HTERT RPE-1 (cell line): Measurements from ENCODE around the gene MASP1.

Source experiments
- in situ Hi-C: fragments of 300-500 bp; cut with MboI; formaldehyde crosslinking; loops from 4 replicates; pipeline ENCODE4 v1.14.3; 2020; ENCODE audit warnings: low sequenced_read_pairs

Gene MASP1

DNA sequence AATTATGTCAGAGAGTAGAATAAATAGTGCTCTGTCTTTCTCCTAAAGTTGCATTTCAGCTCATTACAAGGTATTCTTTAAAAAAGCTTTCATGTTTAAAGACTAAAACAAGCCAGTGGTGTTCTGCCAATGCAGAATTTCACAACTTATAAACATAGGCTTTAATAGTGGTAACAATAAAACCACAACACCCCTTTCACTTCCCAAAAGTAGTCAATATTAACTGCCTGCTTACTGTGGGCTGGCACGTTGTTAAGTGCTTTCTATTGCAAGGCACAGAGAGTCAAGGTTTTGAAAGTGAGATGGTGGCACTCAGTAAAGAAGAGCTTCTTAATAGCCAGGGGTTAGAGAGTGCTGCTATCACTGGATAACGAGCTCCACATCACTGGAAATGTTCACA is 102.6 kb downstream of the MASP1 start:
- in situ Hi-C loops, result no loop called here

DNA sequence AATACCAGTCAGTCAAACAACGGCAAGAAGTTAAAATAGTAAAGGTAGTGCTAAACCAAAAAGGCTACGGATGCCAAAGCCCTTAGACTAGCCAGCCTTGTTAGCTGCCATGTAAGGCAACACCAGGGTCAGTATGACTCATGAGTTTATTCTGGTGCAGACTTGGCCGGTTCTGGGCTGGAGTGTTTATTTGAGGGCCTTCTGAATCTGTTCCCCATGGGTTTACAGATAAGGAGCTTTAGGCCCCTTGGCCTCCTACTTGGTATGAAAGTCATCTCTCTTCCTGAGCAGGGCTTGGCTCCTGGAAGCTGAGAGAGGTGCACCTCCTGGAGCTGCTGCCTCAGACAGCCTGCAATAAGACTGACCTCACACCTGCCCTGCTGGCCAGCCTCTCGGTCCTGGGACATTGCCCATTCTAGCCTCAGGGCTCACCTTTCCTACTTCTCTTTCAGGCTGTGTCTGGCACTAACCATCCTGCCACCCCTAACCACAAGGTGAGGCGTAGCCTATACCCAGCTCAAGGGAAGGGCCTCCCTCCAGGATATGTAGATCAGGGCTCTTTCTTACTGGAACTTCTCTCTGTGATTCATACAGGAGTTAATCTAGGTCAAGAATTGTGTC is 104.6 kb downstream of the MASP1 start:
- in situ Hi-C loops, result no loop called here

DNA sequence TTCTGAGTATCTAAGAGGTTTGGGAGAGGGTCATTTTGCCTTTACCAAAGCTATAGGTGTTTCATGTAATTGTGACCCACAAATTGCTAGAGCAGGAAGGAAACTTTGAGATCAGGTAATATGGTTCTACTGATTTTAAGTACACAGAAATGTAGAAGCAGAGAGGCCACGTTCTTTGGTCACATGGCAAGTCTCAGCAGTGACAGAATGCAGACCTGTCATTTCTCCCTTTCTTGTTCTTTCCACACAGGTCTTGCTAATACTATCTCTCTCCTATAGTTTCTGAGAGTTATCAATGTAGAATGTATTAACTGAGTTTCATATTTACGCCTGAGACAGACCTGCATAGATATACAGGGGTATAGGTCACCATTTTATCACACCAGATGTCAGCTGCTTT is 105.2 kb downstream of the MASP1 start:
- in situ Hi-C loops, result no loop called here

DNA sequence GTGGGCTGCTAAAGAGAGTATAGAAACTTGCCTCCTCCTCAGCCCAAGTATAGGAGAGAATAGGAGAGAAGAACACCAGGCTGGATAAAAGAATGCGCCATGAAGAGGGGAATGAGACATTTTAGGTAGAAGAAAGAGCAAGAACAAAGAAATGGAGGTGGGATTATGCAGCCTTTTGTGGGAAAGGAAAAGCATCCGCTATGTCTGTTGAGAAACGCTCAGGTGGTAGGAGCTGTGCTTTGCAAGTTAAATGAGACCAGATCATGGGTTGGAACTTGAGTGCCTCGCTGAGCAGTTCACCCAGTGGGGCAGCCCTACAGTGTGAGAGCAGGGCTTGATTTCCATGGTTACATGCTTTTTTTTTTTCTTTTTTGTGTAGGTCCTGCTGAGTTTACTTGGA is 105.8 kb downstream of the MASP1 start:
- in situ Hi-C loops, result no loop called here
